WTC11 (cell line): ENCODE measurements around the gene IRF4. TPM values are rescaled to one million over a fixed set of nuclear protein-coding genes. Genes with fewer than 3 reads are reported as not detected.

Experiments
- ATAC-seq: fragments of 200-7000 bp; cut with Tn5 transposase; 2 replicates; pipeline ENCODE4 v1.10.0; 2021; ENCODE audit warnings: mild to moderate bottlenecking, moderate library complexity
- CTCF ChIA-PET: fragments of 300-600 bp; sonication (Branson Sonifier 250); formaldehyde crosslinking; loops from one replicate; lab custom pipeline; 2021; ENCODE audit warnings: antibody characterized with exemption; lab: Charles Lee
- POLR2A ChIA-PET: fragments of 350-600 bp; sonication (Branson Sonifier 250); formaldehyde crosslinking; loops from one replicate; lab custom pipeline; 2021; ENCODE audit warnings: antibody characterized with exemption; lab: Charles Lee
- DNase-seq: peaks from one replicate; pipeline ENCODE4 v3.0.0; 2021; ENCODE audit warnings: low spot score
- H3K27ac Mint-ChIP-seq: 2 replicates; pipeline ENCODE4 v1.8.0; 2021; ENCODE audit warnings: mixed read lengths
- H3K27me3 Mint-ChIP-seq: 2 replicates; pipeline ENCODE4 v1.8.0; 2021; ENCODE audit warnings: low read depth, mild to moderate bottlenecking, moderate library complexity, mixed read lengths
- H3K36me3 Mint-ChIP-seq: 2 replicates; pipeline ENCODE4 v1.8.0; 2021; ENCODE audit warnings: mixed read lengths
- H3K4me1 Mint-ChIP-seq: 2 replicates; pipeline ENCODE4 v1.8.0; 2022; ENCODE audit warnings: mixed read lengths
- H3K4me3 Mint-ChIP-seq: 2 replicates; pipeline ENCODE4 v1.8.0; 2021; ENCODE audit warnings: mild to moderate bottlenecking, moderate library complexity, mixed read lengths
- H3K9me3 Mint-ChIP-seq: 2 replicates; pipeline ENCODE4 v1.8.0; 2021; ENCODE audit warnings: mixed read lengths
- AFF4 ChIP-seq: sonication (generic); formaldehyde crosslinking; IDR thresholded peaks from 2 replicates; pipeline ENCODE4 v1.8.1; 2023; ENCODE audit warnings: mild to moderate bottlenecking, missing genetic modification reagents, borderline replicate concordance
- E2F5 ChIP-seq: sonication (generic); formaldehyde crosslinking; IDR thresholded peaks from 2 replicates; pipeline ENCODE4 v1.8.1; 2022; ENCODE audit warnings: mild to moderate bottlenecking, moderate library complexity, missing genetic modification reagents
- ETV6 ChIP-seq: sonication (generic); formaldehyde crosslinking; IDR thresholded peaks from 2 replicates; pipeline ENCODE4 v1.8.1; 2022; ENCODE audit warnings: mild to moderate bottlenecking, missing genetic modification reagents
- FOXP4 ChIP-seq: sonication (generic); formaldehyde crosslinking; IDR thresholded peaks from 2 replicates; pipeline ENCODE4 v1.8.0; 2022; ENCODE audit warnings: mild to moderate bottlenecking, missing genetic modification reagents
- HMGXB4 ChIP-seq: sonication (generic); formaldehyde crosslinking; IDR thresholded peaks from 2 replicates; pipeline ENCODE4 v1.8.1; 2023; ENCODE audit warnings: mild to moderate bottlenecking, moderate library complexity, missing genetic modification reagents
- NFATC4 ChIP-seq: fragments of 250-450 bp; sonication (Bioruptor Pico); IDR thresholded peaks from 2 replicates; pipeline ENCODE4 v1.9.0; 2021; ENCODE audit warnings: mild to moderate bottlenecking
- NFE2L1 ChIP-seq: sonication (generic); formaldehyde crosslinking; IDR thresholded peaks from 2 replicates; pipeline ENCODE4 v1.8.1; 2023; ENCODE audit warnings: missing genetic modification reagents
- OVOL2 ChIP-seq: fragments of 250-450 bp; sonication (Bioruptor Pico); IDR thresholded peaks from 2 replicates; pipeline ENCODE4 v1.9.0; 2021; ENCODE audit warnings: mild to moderate bottlenecking, borderline replicate concordance
- PRDM15 ChIP-seq: sonication (generic); formaldehyde crosslinking; IDR thresholded peaks from 2 replicates; pipeline ENCODE4 v1.8.0; 2022; ENCODE audit warnings: missing genetic modification reagents
- RORB ChIP-seq: fragments of 250-450 bp; sonication (Bioruptor Pico); IDR thresholded peaks from 2 replicates; pipeline ENCODE4 v1.9.0; 2021; ENCODE audit warnings: mild to moderate bottlenecking
- TCF7 ChIP-seq: sonication (generic); formaldehyde crosslinking; IDR thresholded peaks from 2 replicates; pipeline ENCODE4 v1.8.0; 2022; ENCODE audit warnings: mild to moderate bottlenecking, low read depth, missing genetic modification reagents, moderate library complexity
- ZNF263 ChIP-seq: sonication (generic); formaldehyde crosslinking; IDR thresholded peaks from 2 replicates; pipeline ENCODE4 v1.8.1; 2022; ENCODE audit warnings: low read depth, mild to moderate bottlenecking, moderate library complexity, missing genetic modification reagents
- ZNF416 ChIP-seq: fragments of 250-450 bp; sonication (Bioruptor Pico); IDR thresholded peaks from 2 replicates; pipeline ENCODE4 v1.9.0; 2021; ENCODE audit warnings: mild to moderate bottlenecking, inconsistent platforms
- ZNF512 ChIP-seq: sonication (generic); formaldehyde crosslinking; IDR thresholded peaks from 2 replicates; pipeline ENCODE4 v1.8.1; 2022; ENCODE audit warnings: missing genetic modification reagents, borderline replicate concordance
- total RNA-seq: library from RNA; stranded (reverse); gene quantifications from 3 replicates; pipeline ENCODE4 v1.2.3, GENCODE V29; 2021

IRF4 gene
- total RNA-seq, 1 experiment from 2014 or later, result 1.6 TPM

GRCh38 chr6:365835-366234, 25.7 kb upstream of the IRF4 start (continued):
- TF ChIP-seq HMGXB4 (CRISPR knock-in tag), result no peak
- no peak for TF ChIP-seq NFE2L1
- TF ChIP-seq ZNF512 (CRISPR knock-in tag), result no peak
- TF ChIP-seq E2F5 (CRISPR knock-in tag), result no peak
- TF ChIP-seq AFF4 (CRISPR knock-in tag), result no peak
- TF ChIP-seq ZNF416 (CRISPR knock-in tag), result no peak
- no peak for TF ChIP-seq ZNF263 (CRISPR knock-in tag)

- no peak overlapping the region for H3K27ac Mint-ChIP-seq
- DNase-seq (no peak), ATAC-seq (no peak)
- peaks cover 78% of the 10 kb centered on the region for H3K9me3 Mint-ChIP-seq
- H3K4me1 Mint-ChIP-seq, result no peaks in the 10 kb centered on the region
- H3K36me3 Mint-ChIP-seq, result peaks cover 78% of the 10 kb centered on the region
- H3K27me3 Mint-ChIP-seq, result peaks cover 24% of the 10 kb centered on the region
- H3K4me3 Mint-ChIP-seq, result no peak overlapping the region
- POLR2A ChIA-PET, result no interaction called here
- CTCF ChIA-PET, result interaction anchor here (0.6 kb wide), 1 partner anchor 42 kb away, joined by 3 read pairs; no protein-coding TSS in a partner anchor
- TF ChIP-seq TCF7 (CRISPR knock-in tag) (no peak), FOXP4 (CRISPR knock-in tag) (no peak), NFATC4 (CRISPR knock-in tag) (no peak), RORB (no peak), ETV6 (CRISPR knock-in tag) (no peak), PRDM15 (CRISPR knock-in tag) (no peak), OVOL2 (CRISPR knock-in tag) (no peak), HMGXB4 (CRISPR knock-in tag) (no peak), ZNF512 (CRISPR knock-in tag) (no peak)
These were observed 24.9 kb upstream of the IRF4 start for GRCh38 chr6:366389-367297.
